ENCODE results near the gene DLGAP1. TPM values are rescaled to one million over a fixed set of nuclear protein-coding genes. Genes with fewer than 3 reads are reported as not detected.
A peak's percentile ranks its signal among the peaks of the same experiment; 100 is the strongest.

The DLGAP1 gene
- total RNA-seq, 1 experiment from 2014 or later = 0.39 TPM

DNA sequence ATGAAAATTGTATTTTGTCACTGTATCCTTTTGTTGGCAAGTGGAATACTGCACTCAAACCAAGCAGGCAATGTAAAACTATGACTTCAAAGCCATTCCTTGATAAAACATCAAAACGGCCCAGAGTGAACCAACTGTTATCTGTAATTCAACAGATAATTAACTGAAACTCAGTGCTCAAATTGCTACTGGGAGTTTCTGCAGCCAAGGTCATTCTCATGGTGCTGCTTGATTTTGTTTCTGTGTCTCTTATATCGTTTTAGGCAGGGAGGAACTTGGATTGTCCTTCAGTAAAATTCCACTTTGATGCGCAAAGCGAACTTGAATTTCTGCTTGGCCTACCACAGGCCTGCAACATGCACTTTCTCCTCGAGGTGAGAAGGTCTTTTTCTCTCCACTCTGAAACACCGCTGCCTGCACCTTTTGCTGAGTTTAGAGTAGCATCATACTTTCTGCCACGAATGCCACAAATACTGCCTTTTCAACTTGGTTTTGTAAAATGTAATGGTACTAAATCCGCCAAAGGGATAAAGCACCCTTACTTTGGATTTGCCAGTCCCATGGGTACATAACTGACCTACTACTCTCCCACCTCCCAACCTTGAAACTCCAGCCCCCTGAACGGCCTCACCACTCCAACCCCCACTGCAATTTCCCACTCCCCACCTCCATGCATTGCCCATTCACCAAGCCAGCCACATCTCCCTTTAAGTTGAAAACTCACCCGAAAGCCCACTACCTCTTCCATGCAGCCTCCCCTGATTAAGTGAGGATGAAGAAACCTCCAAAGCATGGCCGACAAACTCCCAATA is 800.5 kb downstream of the DLGAP1 start:
- no peaks in the 10 kb centered on the region for H3K9me2 ChIP-seq (ENCODE audit: insufficient read depth)
- CTCF ChIA-PET = interaction anchor here (1.3 to 1.5 kb wide), 2 partner anchors 11 to 12 kb away, joined by 3 to 5 read pairs; no protein-coding TSS in a partner anchor
- H2AFZ ChIP-seq (ENCODE audit: low read depth, low read length, poor library complexity, severe bottlenecking) = no peak overlapping the region
- H3K4me2 ChIP-seq (ENCODE audit: low read length) = peak overlapping the region; percentile 87
- H3K4me1 ChIP-seq (ENCODE audit: control insufficient read depth in 1 of 2, insufficient read depth in 2 of 2, low read length in 2 of 2) = peaks cover 72 to 87% of the 10 kb centered on the region in 2 experiments
- H3K27me3 ChIP-seq (ENCODE audit: insufficient read depth, low read length) = no peaks in the 10 kb centered on the region
- H3K79me2 ChIP-seq (ENCODE audit: insufficient read depth, low read length) = peaks cover 9% of the 10 kb centered on the region
- no peak overlapping the region; a peak in 1 of 4 replicates for H3K4me3 ChIP-seq (replicated peaks in 1 of 2; ENCODE audit: low read depth in 1 of 2, low read length in 2 of 2)
- TF ChIP-seq EZH2phosphoT487 (IDR thresholded peaks at IDR 0.05; ENCODE audit: borderline replicate concordance) = no peak
- TF ChIP-seq TCF7L2 (IDR thresholded peaks at IDR 0.05; ENCODE audit: borderline replicate concordance, extremely low read depth, insufficient read depth, insufficient read length) = peak; percentile 90
- peak; percentile 32 for TF ChIP-seq ZFX (IDR thresholded peaks at IDR 0.05)
- peak overlapping the region; percentile 88 for H3K9ac ChIP-seq (ENCODE audit: low read length)
- POLR2A ChIA-PET = interaction anchor here (1.0 to 10.6 kb wide), 10 partner anchors 10 to 60 kb away, joined by 3 to 266 read pairs (median 32); no protein-coding TSS in a partner anchor
- H4K20me1 ChIP-seq (ENCODE audit: insufficient read depth) = no peaks in the 10 kb centered on the region
- H3K36me3 ChIP-seq (ENCODE audit: control insufficient read depth in 1 of 2, insufficient read depth in 2 of 2, low read length in 2 of 2) = no peaks in the 10 kb centered on the region
- RAD21 ChIA-PET (ENCODE audit: low non-redundant PET in 1 of 2, low total read pairs in 2 of 2, uncharacterized antibody in 2 of 2, unreplicated experiment in 2 of 2) = no interaction called here
- no peaks in the 10 kb centered on the region for H3K9me3 ChIP-seq (ENCODE audit: control insufficient read depth in 1 of 2, insufficient read depth in 1 of 2, low read depth in 1 of 2, low read length in 2 of 2)
- no peak for DNase-seq (ENCODE audit: low read depth, low spot score)
- intact Hi-C loops (cut with micrococcal nuclease) = loop anchor here (5.0 kb wide), 1 partner anchor 207 kb away; no protein-coding TSS in a partner anchor
- ATAC-seq = no peak
- BruUV-seq (replicated peaks) = no TSS peak
- peak overlapping the region; percentile 96 for H3K27ac ChIP-seq (ENCODE audit: low read depth, low read length)

DNA sequence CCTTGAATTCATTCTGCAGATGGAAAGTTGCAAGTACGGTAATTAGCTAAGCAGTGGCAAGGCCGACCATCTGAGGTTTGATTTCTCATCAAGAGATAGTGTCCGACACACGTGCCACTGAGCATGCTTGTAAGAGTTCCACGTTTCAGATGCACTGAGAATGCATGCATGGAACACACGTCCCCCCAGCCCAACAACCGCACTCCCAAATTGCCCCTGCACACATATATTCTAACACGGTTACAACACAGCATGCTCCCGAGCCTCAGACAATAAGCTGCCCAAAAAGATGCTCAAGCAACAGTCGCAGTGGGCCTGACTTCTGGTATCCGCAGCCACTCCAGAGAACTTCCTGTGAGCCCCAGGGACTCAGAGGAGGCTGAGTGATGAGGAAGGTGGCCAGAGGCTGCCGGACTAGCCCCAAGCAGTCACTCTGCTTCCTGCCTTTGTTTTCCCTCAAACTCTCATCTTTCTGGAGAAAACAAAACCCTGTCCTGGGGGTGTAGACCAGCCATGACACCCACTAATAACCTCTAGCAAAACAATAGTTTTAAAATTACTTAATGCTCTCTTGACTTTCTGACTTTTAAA is 801.2 kb downstream of the DLGAP1 start:
- Histone ChIP-seq H3K4me1 (ENCODE audit: control insufficient read depth in 1 of 2, insufficient read depth in 2 of 2, low read length in 2 of 2) (peaks cover 79 to 87% of the 10 kb centered on the region in 2 experiments), H4K20me1 (ENCODE audit: insufficient read depth) (no peaks in the 10 kb centered on the region), H3K27me3 (ENCODE audit: insufficient read depth, low read length) (no peaks in the 10 kb centered on the region), H3K9ac (ENCODE audit: low read length) (peak overlapping the region; percentile 88), H3K9me2 (ENCODE audit: insufficient read depth) (no peaks in the 10 kb centered on the region), H3K27ac (ENCODE audit: low read depth, low read length) (peak overlapping the region; percentile 96), H3K36me3 (ENCODE audit: control insufficient read depth in 1 of 2, insufficient read depth in 2 of 2, low read length in 2 of 2) (no peaks in the 10 kb centered on the region), H3K4me2 (ENCODE audit: low read length) (peak overlapping the region; percentile 87), H3K4me3 (replicated peaks in 1 of 2; ENCODE audit: low read depth in 1 of 2, low read length in 2 of 2) (peak overlapping the region; percentile 39 to 52), H2AFZ (ENCODE audit: low read depth, low read length, poor library complexity, severe bottlenecking) (no peak overlapping the region), H3K79me2 (ENCODE audit: insufficient read depth, low read length) (peaks cover 9% of the 10 kb centered on the region), H3K9me3 (ENCODE audit: control insufficient read depth in 1 of 2, insufficient read depth in 1 of 2, low read depth in 1 of 2, low read length in 2 of 2) (no peaks in the 10 kb centered on the region)
- DNase-seq (ENCODE audit: low read depth, low spot score) = no peak
- ATAC-seq = no peak
- ChIA-PET POLR2A (interaction anchor here (0.7 to 10.6 kb wide), 12 partner anchors 9 to 61 kb away, joined by 3 to 266 read pairs (median 14); no protein-coding TSS in a partner anchor), RAD21 (ENCODE audit: low non-redundant PET in 1 of 2, low total read pairs in 2 of 2, uncharacterized antibody in 2 of 2, unreplicated experiment in 2 of 2) (no interaction called here), CTCF (interaction anchor here (1.7 to 2.4 kb wide), 2 partner anchors 12 to 216 kb away, joined by 3 to 13 read pairs; no protein-coding TSS in a partner anchor)
- intact Hi-C loops (cut with micrococcal nuclease) = loop anchor here (2.0 to 5.0 kb wide), 3 partner anchors 51 to 207 kb away; no protein-coding TSS in a partner anchor
- BruUV-seq (replicated peaks) = no TSS peak
- TF ChIP-seq POLR2AphosphoS5 (IDR thresholded peaks at IDR 0.05; ENCODE audit: low read depth, low read length) (peak; percentile 92), POLR2A (IDR thresholded peaks at IDR 0.05; ENCODE audit: borderline replicate concordance, extremely low read depth, insufficient read depth, insufficient read length) (peak; percentile 35), JUND (IDR thresholded peaks at IDR 0.05) (no peak), TCF7L2 (IDR thresholded peaks at IDR 0.05; ENCODE audit: borderline replicate concordance, extremely low read depth, insufficient read depth, insufficient read length) (no peak)
- TF ChIP-seq, protein P1, sequence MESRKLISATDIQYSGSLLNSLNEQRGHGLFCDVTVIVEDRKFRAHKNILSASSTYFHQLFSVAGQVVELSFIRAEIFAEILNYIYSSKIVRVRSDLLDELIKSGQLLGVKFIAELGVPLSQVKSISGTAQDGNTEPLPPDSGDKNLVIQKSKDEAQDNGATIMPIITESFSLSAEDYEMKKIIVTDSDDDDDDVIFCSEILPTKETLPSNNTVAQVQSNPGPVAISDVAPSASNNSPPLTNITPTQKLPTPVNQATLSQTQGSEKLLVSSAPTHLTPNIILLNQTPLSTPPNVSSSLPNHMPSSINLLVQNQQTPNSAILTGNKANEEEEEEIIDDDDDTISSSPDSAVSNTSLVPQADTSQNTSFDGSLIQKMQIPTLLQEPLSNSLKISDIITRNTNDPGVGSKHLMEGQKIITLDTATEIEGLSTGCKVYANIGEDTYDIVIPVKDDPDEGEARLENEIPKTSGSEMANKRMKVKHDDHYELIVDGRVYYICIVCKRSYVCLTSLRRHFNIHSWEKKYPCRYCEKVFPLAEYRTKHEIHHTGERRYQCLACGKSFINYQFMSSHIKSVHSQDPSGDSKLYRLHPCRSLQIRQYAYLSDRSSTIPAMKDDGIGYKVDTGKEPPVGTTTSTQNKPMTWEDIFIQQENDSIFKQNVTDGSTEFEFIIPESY (IDR thresholded peaks at IDR 0.05; ENCODE audit: extremely low read depth, insufficient replicate concordance, low read length) = no peak

Measured in HCT116 (cell line).